Prostate gland (tissue), 2 donors: ENCODE results near the gene PLCB3. TPM values are rescaled to one million over a fixed set of nuclear protein-coding genes. Genes with fewer than 3 reads are reported as not detected.

Experiments
- DNase-seq: peaks from one replicate; pipeline ENCODE4 v3.0.0-alpha.2; 2019; ENCODE audit warnings: low spot score
- H3K27ac ChIP-seq, 2 donors: fragments of 200-600 bp; sonication (generic); 2 replicates each; pipeline ENCODE4 v1.5.1; 2017 to 2019
- H3K27me3 ChIP-seq: fragments of 200-600 bp; sonication (generic); replicated peaks from 2 replicates; pipeline ENCODE4 v1.5.1; 2019; ENCODE audit not compliant: insufficient read depth
- H3K36me3 ChIP-seq, 2 donors: fragments of 200-600 bp; sonication (generic); 1 replicate in 1 of 2; 2 replicates in 1 of 2; pipeline versions ENCODE4 v1.5.1 to v1.8.1; 2017 to 2019
- H3K4me1 ChIP-seq: fragments of 200-600 bp; sonication (generic); replicated peaks from 2 replicates; pipeline ENCODE4 v1.5.1; 2019
- H3K4me3 ChIP-seq, 2 donors: fragments of 200-600 bp; sonication (generic); 2 replicates each; pipeline ENCODE4 v1.5.1; 2017 to 2019
- H3K9me3 ChIP-seq: fragments of 200-600 bp; sonication (generic); 2 replicates; pipeline ENCODE4 v1.5.1; 2017
- CTCF ChIP-seq, 4 experiments: fragments of 200-600 bp in 2 of 4; fragments of 450-650 bp in 2 of 4; sonication (generic) in 2 of 4; IDR thresholded peaks; 1 replicate in 3 of 4; 2 replicates in 1 of 4; pipeline ENCODE4 v1.5.1; 2016 to 2019; ENCODE audit warnings: antibody characterized with exemption in 4 of 4, mild to moderate bottlenecking in 2 of 4, moderate library complexity in 2 of 4
- POLR2A ChIP-seq: fragments of 450-650 bp; IDR thresholded peaks from one replicate; pipeline ENCODE4 v1.6.1; 2016; ENCODE audit warnings: antibody characterized with exemption, mild to moderate bottlenecking
- POLR2AphosphoS5 ChIP-seq: sonication (generic); formaldehyde crosslinking; IDR thresholded peaks from one replicate; pipeline ENCODE4 v1.6.1; 2017; ENCODE audit warnings: antibody characterized with exemption
- WGBS: methylation state at CpG from one replicate; pipeline ENCODE4 v1.1.5; 2018; 5-methylcytosine and 5-hydroxymethylcytosine counted together
- intact Hi-C: fragments of 100-400 bp; cut with DNase I; formaldehyde crosslinking; loops from one replicate; pipeline ENCODE4 v1.14.2; 2022
- total RNA-seq, 2 donors: library from RNA; depleted of rRNA; stranded (reverse); fragments of >200 nt; gene quantifications; one replicate each; pipeline ENCODE4 v1.1.0, GENCODE V29; 2016

Gene PLCB3
- total RNA-seq, 2 donors from 2014 or later = 26.3 to 43.1 TPM

GRCh38 chr11:64235437-64236161 lies 15.7 kb upstream of the PLCB3 start:
- peak overlapping the region; percentile 69 to 75 for H3K4me3 ChIP-seq
- WGBS = 77% methylated on average over 12 of the region's 12 CpGs
- no peaks in the 10 kb centered on the region for H3K9me3 ChIP-seq
- intact Hi-C loops = no loop called here
- peak overlapping the region; percentile 82 to 86 for H3K27ac ChIP-seq
- no peak for TF ChIP-seq POLR2AphosphoS5
- no peak for TF ChIP-seq POLR2A
- no peak for TF ChIP-seq CTCF (IDR thresholded peaks at IDR 0.05)
- H3K36me3 ChIP-seq = no peaks in the 10 kb centered on the region
- H3K4me1 ChIP-seq = peaks cover 20% of the 10 kb centered on the region
- H3K27me3 ChIP-seq = no peaks in the 10 kb centered on the region
- DNase-seq = no peak

GRCh38 chr11:64237484-64237951 lies 13.8 kb upstream of the PLCB3 start:
- peak; percentile 95 for DNase-seq
- Histone ChIP-seq H3K9me3 (no peaks in the 10 kb centered on the region), H3K27ac (peak overlapping the region; percentile 52 to 72), H3K4me1 (peaks cover 20% of the 10 kb centered on the region), H3K4me3 (no peak overlapping the region), H3K27me3 (no peaks in the 10 kb centered on the region), H3K36me3 (no peaks in the 10 kb centered on the region)
- TF ChIP-seq POLR2AphosphoS5 (peak; percentile 97), CTCF (IDR thresholded peaks at IDR 0.05) (peak in 2 of 4 experiments; percentile 40 to 42), POLR2A (no peak)
- WGBS = 34% methylated on average over 12 of the region's 12 CpGs
- intact Hi-C loops = loop anchor here (1.0 kb wide), 1 partner anchor 10 kb away; no protein-coding TSS in a partner anchor

GRCh38 chr11:64238076-64238475 lies 13.3 kb upstream of the PLCB3 start:
- H3K4me1 ChIP-seq = peaks cover 24% of the 10 kb centered on the region
- intact Hi-C loops = no loop called here
- TF ChIP-seq POLR2AphosphoS5 = no peak
- no peak for TF ChIP-seq CTCF (IDR thresholded peaks at IDR 0.05)
- no peak for TF ChIP-seq POLR2A
- H3K9me3 ChIP-seq = no peaks in the 10 kb centered on the region
- no peaks in the 10 kb centered on the region for H3K36me3 ChIP-seq
- no peaks in the 10 kb centered on the region for H3K27me3 ChIP-seq
- peak overlapping the region; percentile 52 to 72 for H3K27ac ChIP-seq
- WGBS = 81% methylated on average over 9 of the region's 9 CpGs
- DNase-seq = no peak
- no peak overlapping the region for H3K4me3 ChIP-seq

- peak overlapping the region in 1 of 2 donors; percentile 72 for H3K27ac ChIP-seq
Measured at GRCh38 chr11:64238999-64239398, 12.3 kb upstream of the PLCB3 start.

More at GRCh38 chr11:64238999-64239398, 12.3 kb upstream of the PLCB3 start:
- WGBS = 89% methylated on average over 5 of the region's 5 CpGs
- Histone ChIP-seq H3K9me3 (no peaks in the 10 kb centered on the region), H3K4me3 (no peak overlapping the region), H3K4me1 (peaks cover 18% of the 10 kb centered on the region), H3K27me3 (no peaks in the 10 kb centered on the region), H3K36me3 (no peaks in the 10 kb centered on the region)
- intact Hi-C loops = no loop called here
- TF ChIP-seq POLR2AphosphoS5 (no peak), CTCF (IDR thresholded peaks at IDR 0.05) (no peak)
- no peak for DNase-seq
